Measurements from ENCODE around the gene KLF3.

- no peak for TF ChIP-seq CTCF (conservative IDR thresholded peaks at IDR 0.05; ENCODE audit: low read depth, low read length)
- TF ChIP-seq EZH2 (IDR thresholded peaks at IDR 0.05; ENCODE audit: low read length, unreplicated experiment), result no peak
- TF ChIP-seq EZH2phosphoT487 (IDR thresholded peaks at IDR 0.05; ENCODE audit: borderline replicate concordance, low read length), result no peak
Measured at GRCh38 chr4:38620527-38621027, 43.4 kb upstream of the KLF3 start.
